NCI-H2196 (cell line): Measurements from ENCODE around the gene TOM1L1.

ENCODE experiments used
- DNase-seq: peaks from one replicate; lab custom pipeline; 2025; ENCODE audit not compliant: unreplicated experiment; lab: John Stamatoyannopoulos, UW

TOM1L1 gene

GRCh38 chr17:54945671-54946070 is 45.0 kb downstream of the TOM1L1 start:
- no peak for DNase-seq

- DNase-seq = no peak
Observed at GRCh38 chr17:54947396-54947795, 46.7 kb downstream of the TOM1L1 start.

- DNase-seq = no peak
Observed at GRCh38 chr17:54948380-54948779, 47.7 kb downstream of the TOM1L1 start.

- no peak for DNase-seq
Observed at GRCh38 chr17:54950116-54950515, 49.5 kb downstream of the TOM1L1 start.

- no peak for DNase-seq
Observed at GRCh38 chr17:54951286-54951685, 50.6 kb downstream of the TOM1L1 start.

GRCh38 chr17:54956791-54957190 is 56.1 kb downstream of the TOM1L1 start:
- no peak for DNase-seq

GRCh38 chr17:54967621-54968261 is 67.1 kb downstream of the TOM1L1 start:
- no peak for DNase-seq

- peak; percentile 96 for DNase-seq
Observed at GRCh38 chr17:54968262-54968987, 67.8 kb downstream of the TOM1L1 start, which contains the start of the genes COX11 and STXBP4. TSS of gene COX11 (minus strand) at chr17:54968654. CDS start at chr17:54968646, 8 bp downstream. TSS of gene STXBP4 (plus strand) at chr17:54968765. CDS start at chr17:54986220, 17,455 bp downstream.

- DNase-seq = no peak
Observed at GRCh38 chr17:54968988-54969332, 68.3 kb downstream of the TOM1L1 start.

- DNase-seq = no peak
Observed at GRCh38 chr17:54969658-54970572, 69.3 kb downstream of the TOM1L1 start.

- no peak for DNase-seq
Observed at GRCh38 chr17:54971147-54971546, 70.5 kb downstream of the TOM1L1 start.

GRCh38 chr17:54971901-54972300 is 71.2 kb downstream of the TOM1L1 start:
- no peak for DNase-seq

GRCh38 chr17:54972406-54973138 is 71.9 kb downstream of the TOM1L1 start:
- DNase-seq = no peak

GRCh38 chr17:54974759-54975158 is 74.1 kb downstream of the TOM1L1 start:
- DNase-seq = no peak

- no peak for DNase-seq
Observed at GRCh38 chr17:54976316-54976715, 75.7 kb downstream of the TOM1L1 start.

- DNase-seq = no peak
Observed at GRCh38 chr17:54977744-54978143, 77.1 kb downstream of the TOM1L1 start.

- no peak for DNase-seq
Observed at GRCh38 chr17:54979657-54980056, 79.0 kb downstream of the TOM1L1 start.

- DNase-seq = no peak
Observed at GRCh38 chr17:54980375-54980774, 79.7 kb downstream of the TOM1L1 start.

GRCh38 chr17:54982399-54982798 is 81.7 kb downstream of the TOM1L1 start:
- no peak for DNase-seq

- no peak for DNase-seq
Observed at GRCh38 chr17:54983260-54983659, 82.6 kb downstream of the TOM1L1 start.

GRCh38 chr17:54985476-54985875 is 84.8 kb downstream of the TOM1L1 start:
- DNase-seq = no peak
